HUDEP-2 (cell line): ENCODE results near the gene SMYD5.
"Not testable (repeated sequence)": the region's sequence is repeated elsewhere in the genome, so short reads cannot be mapped to it uniquely, and the experiment has no call there.

Experiments used
- DNase-seq, 76 experiments: peaks; one replicate each; lab custom pipeline; 2025; ENCODE audit not compliant: unreplicated experiment in 76 of 76; lab: John Stamatoyannopoulos, UW

SMYD5 gene

GRCh38 chr2:73214120-73215035, at the start of gene SMYD5:
Gene SMYD5 (plus strand): TSS chr2:73214245. CDS start chr2:73214267, 22 bp downstream.
- peak in 75 of 76 experiments; percentile 34 to 92 (median 79) for DNase-seq

GRCh38 chr2:73165978-73166377, 48.1 kb upstream of the SMYD5 start:
- DNase-seq: not testable (repeated sequence)

GRCh38 chr2:73166813-73167212, 47.2 kb upstream of the SMYD5 start:
- not testable (repeated sequence) for DNase-seq

GRCh38 chr2:73168348-73168747, 45.7 kb upstream of the SMYD5 start:
- not testable (repeated sequence) for DNase-seq

GRCh38 chr2:73170341-73170740, 43.7 kb upstream of the SMYD5 start:
- not testable (repeated sequence) for DNase-seq

- no peak for DNase-seq
Measured at GRCh38 chr2:73172963-73173362, 41.1 kb upstream of the SMYD5 start.

GRCh38 chr2:73173781-73174180, 40.3 kb upstream of the SMYD5 start:
- DNase-seq: no peak

GRCh38 chr2:73174244-73174643, 39.8 kb upstream of the SMYD5 start:
- no peak for DNase-seq

GRCh38 chr2:73174941-73175662, 38.9 kb upstream of the SMYD5 start:
- DNase-seq: no peak

GRCh38 chr2:73175663-73176204, 38.3 kb upstream of the SMYD5 start:
- DNase-seq: peak in 73 of 76 experiments; percentile 28 to 92 (median 72)

- DNase-seq: peak in 2 of 76 experiments; percentile 5 to 17
Measured at GRCh38 chr2:73176205-73176880, 37.7 kb upstream of the SMYD5 start.

GRCh38 chr2:73176881-73177644, 37.0 kb upstream of the SMYD5 start:
- DNase-seq: peak in 71 of 76 experiments; percentile 7 to 86 (median 67)

GRCh38 chr2:73177645-73178255, 36.3 kb upstream of the SMYD5 start:
- no peak for DNase-seq

GRCh38 chr2:73185965-73186364, 28.1 kb upstream of the SMYD5 start:
- DNase-seq: no peak

GRCh38 chr2:73187549-73187948, 26.5 kb upstream of the SMYD5 start:
- no peak for DNase-seq

- DNase-seq: no peak
Measured at GRCh38 chr2:73197579-73197978, 16.5 kb upstream of the SMYD5 start.

GRCh38 chr2:73200281-73200680, 13.8 kb upstream of the SMYD5 start:
- DNase-seq: not testable (repeated sequence)

GRCh38 chr2:73202156-73203054, 11.6 kb upstream of the SMYD5 start, which contains the start of gene NOTO:
Gene NOTO (plus strand): TSS chr2:73202574. CDS start chr2:73202667, 93 bp downstream.
- no peak for DNase-seq
